ENCODE results near the gene GKN1. TPM values are rescaled to one million over a fixed set of nuclear protein-coding genes. Genes with fewer than 3 reads are reported as not detected.

GKN1 gene
- total RNA-seq, 1 donor from 2014 or later = 0.37 TPM

GRCh38 chr2:68937346-68938055, 36.9 kb upstream of the GKN1 start:
- H3K9me3 Mint-ChIP-seq (ENCODE audit: low read depth) = peaks cover 21% of the 10 kb centered on the region
- peaks cover 3% of the 10 kb centered on the region for H3K36me3 Mint-ChIP-seq (ENCODE audit: low read depth)
- H3K4me1 Mint-ChIP-seq (ENCODE audit: low read depth) = peaks cover 25% of the 10 kb centered on the region
- H3K27me3 Mint-ChIP-seq (ENCODE audit: low read depth) = no peaks in the 10 kb centered on the region
- H3K27ac Mint-ChIP-seq (ENCODE audit: unreplicated experiment) = no peak overlapping the region
- TF ChIP-seq, protein P1, sequence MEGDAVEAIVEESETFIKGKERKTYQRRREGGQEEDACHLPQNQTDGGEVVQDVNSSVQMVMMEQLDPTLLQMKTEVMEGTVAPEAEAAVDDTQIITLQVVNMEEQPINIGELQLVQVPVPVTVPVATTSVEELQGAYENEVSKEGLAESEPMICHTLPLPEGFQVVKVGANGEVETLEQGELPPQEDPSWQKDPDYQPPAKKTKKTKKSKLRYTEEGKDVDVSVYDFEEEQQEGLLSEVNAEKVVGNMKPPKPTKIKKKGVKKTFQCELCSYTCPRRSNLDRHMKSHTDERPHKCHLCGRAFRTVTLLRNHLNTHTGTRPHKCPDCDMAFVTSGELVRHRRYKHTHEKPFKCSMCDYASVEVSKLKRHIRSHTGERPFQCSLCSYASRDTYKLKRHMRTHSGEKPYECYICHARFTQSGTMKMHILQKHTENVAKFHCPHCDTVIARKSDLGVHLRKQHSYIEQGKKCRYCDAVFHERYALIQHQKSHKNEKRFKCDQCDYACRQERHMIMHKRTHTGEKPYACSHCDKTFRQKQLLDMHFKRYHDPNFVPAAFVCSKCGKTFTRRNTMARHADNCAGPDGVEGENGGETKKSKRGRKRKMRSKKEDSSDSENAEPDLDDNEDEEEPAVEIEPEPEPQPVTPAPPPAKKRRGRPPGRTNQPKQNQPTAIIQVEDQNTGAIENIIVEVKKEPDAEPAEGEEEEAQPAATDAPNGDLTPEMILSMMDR (IDR thresholded peaks at IDR 0.05) = no peak
- H3K4me3 Mint-ChIP-seq (ENCODE audit: unreplicated experiment) = no peak overlapping the region
- no peak for DNase-seq (ENCODE audit: low spot score)

DNA sequence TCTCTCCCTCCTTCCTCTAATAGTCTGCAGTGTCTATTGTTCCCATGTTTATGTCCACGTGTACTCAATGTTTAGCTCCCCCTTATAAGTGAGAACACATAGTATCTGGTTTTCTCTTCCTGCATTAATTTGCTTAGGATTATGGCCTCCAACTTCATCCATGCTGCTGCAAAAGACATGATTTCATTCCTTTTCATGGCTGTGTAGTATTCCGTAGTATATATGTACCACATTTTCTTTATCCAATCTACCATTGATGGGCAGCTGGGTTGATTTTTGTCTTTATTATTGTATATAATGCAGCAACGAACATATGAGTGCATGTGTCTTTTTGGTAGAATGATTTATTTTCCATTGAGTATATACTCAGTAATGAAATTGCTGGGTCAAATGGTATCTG, 35.5 kb upstream of the GKN1 start:
- Mint-ChIP-seq H3K27me3 (ENCODE audit: low read depth) (no peaks in the 10 kb centered on the region), H3K9me3 (ENCODE audit: low read depth) (peaks cover 26% of the 10 kb centered on the region), H3K4me3 (ENCODE audit: unreplicated experiment) (no peak overlapping the region), H3K36me3 (ENCODE audit: low read depth) (peaks cover 5% of the 10 kb centered on the region), H3K4me1 (ENCODE audit: low read depth) (peaks cover 34% of the 10 kb centered on the region), H3K27ac (ENCODE audit: unreplicated experiment) (no peak overlapping the region)
- no peak for DNase-seq (ENCODE audit: low spot score)
- TF ChIP-seq, protein P1 (IDR thresholded peaks at IDR 0.05) = no peak

GRCh38 chr2:68939962-68940361, 34.5 kb upstream of the GKN1 start:
- Mint-ChIP-seq H3K4me3 (ENCODE audit: unreplicated experiment) (no peak overlapping the region), H3K4me1 (ENCODE audit: low read depth) (peaks cover 41% of the 10 kb centered on the region), H3K27ac (ENCODE audit: unreplicated experiment) (no peak overlapping the region), H3K27me3 (ENCODE audit: low read depth) (no peaks in the 10 kb centered on the region), H3K9me3 (ENCODE audit: low read depth) (peaks cover 26% of the 10 kb centered on the region), H3K36me3 (ENCODE audit: low read depth) (peaks cover 5% of the 10 kb centered on the region)
- DNase-seq (ENCODE audit: low spot score) = no peak
- TF ChIP-seq, protein P1 (IDR thresholded peaks at IDR 0.05) = no peak

GRCh38 chr2:68940369-68940768, 34.1 kb upstream of the GKN1 start:
- H3K4me1 Mint-ChIP-seq (ENCODE audit: low read depth) = peaks cover 40% of the 10 kb centered on the region
- H3K9me3 Mint-ChIP-seq (ENCODE audit: low read depth) = peaks cover 26% of the 10 kb centered on the region
- H3K27ac Mint-ChIP-seq (ENCODE audit: unreplicated experiment) = no peak overlapping the region
- TF ChIP-seq, protein P1 (IDR thresholded peaks at IDR 0.05) = no peak
- peaks cover 5% of the 10 kb centered on the region for H3K36me3 Mint-ChIP-seq (ENCODE audit: low read depth)
- DNase-seq (ENCODE audit: low spot score) = no peak
- H3K4me3 Mint-ChIP-seq (ENCODE audit: unreplicated experiment) = no peak overlapping the region
- no peaks in the 10 kb centered on the region for H3K27me3 Mint-ChIP-seq (ENCODE audit: low read depth)

DNA sequence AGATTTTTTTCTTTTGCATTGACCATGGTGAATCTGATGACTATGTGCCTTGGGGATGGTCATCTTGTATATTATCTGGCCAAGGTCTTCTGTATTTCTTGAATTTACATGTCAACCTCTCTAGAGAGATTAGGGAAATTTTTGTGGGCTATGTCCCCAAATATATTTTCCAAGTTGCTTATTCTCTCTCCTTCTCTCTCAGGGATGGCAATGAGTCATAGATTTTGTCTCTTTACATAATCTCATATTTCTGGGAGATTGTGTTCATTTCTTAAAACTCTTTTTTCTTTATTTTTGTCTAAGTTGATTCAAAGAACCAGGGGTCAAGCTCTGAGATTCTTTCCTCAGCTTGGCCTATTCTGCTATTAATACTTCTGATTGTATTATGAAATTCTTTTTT, 31.6 kb upstream of the GKN1 start:
- TF ChIP-seq, protein P1 (IDR thresholded peaks at IDR 0.05) = no peak
- Mint-ChIP-seq H3K27ac (ENCODE audit: unreplicated experiment) (no peak overlapping the region), H3K4me1 (ENCODE audit: low read depth) (peaks cover 15% of the 10 kb centered on the region), H3K36me3 (ENCODE audit: low read depth) (peaks cover 7% of the 10 kb centered on the region), H3K27me3 (ENCODE audit: low read depth) (no peaks in the 10 kb centered on the region), H3K9me3 (ENCODE audit: low read depth) (peaks cover 33% of the 10 kb centered on the region), H3K4me3 (ENCODE audit: unreplicated experiment) (no peak overlapping the region)
- DNase-seq (ENCODE audit: low spot score) = no peak

All from chondrocyte (in vitro differentiated cells).